ENCODE measurements around the gene HNF1A. TPM values are rescaled to one million over a fixed set of nuclear protein-coding genes. Genes with fewer than 3 reads are reported as not detected.
A peak's percentile ranks its signal among the peaks of the same experiment; 100 is the strongest.

HNF1A gene
- total RNA-seq, 1 donor, result not detected

DNA sequence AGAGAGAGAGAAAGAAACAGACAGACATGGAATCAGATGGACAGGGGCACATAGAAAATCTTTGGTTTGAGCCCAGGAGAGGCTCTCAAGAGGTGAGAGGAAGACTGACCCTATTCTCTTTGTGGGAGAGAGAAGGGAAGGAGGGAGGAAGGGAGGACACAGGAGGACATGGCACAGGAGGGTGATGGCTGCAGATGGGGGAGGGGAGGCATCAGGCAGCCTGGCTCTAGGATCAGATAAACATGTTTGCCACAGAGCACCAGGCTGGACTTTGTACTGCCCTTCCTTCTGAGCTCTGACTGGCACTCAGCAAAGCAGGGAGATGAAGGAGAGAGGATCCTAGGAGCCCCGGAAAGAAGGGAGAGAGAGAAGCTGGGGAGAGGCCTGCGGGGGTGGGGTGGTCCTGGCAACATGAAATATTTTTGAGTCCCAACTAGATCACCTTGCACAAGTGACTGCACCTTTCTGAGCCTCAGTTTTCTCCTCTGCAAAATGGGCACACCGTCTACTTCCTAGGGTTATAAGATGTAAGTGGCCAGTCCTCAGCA is 6.1 kb downstream of the HNF1A start:
- DNase-seq (ENCODE audit: low read depth in 2 of 3, low spot score in 2 of 3), result no peak

GRCh38 chr12:120988234-120988633 is 9.9 kb downstream of the HNF1A start:
- DNase-seq (ENCODE audit: low read depth in 2 of 3, low spot score in 2 of 3), result no peak

DNA sequence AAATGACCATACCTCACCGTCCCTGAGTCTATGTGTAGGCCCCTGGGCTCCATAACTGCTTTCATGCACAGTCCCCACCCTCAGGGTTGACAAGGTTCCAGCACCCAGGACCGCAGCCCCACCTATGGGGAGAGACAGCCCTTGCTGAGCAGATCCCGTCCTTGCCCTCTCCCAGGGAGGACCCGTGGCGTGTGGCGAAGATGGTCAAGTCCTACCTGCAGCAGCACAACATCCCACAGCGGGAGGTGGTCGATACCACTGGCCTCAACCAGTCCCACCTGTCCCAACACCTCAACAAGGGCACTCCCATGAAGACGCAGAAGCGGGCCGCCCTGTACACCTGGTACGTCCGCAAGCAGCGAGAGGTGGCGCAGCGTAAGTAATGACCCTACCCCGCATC is 10.3 kb downstream of the HNF1A start:
- no peak for DNase-seq (ENCODE audit: low read depth in 2 of 3, low spot score in 2 of 3)

- DNase-seq (ENCODE audit: low read depth in 2 of 3, low spot score in 2 of 3), result no peak
Measured at GRCh38 chr12:120989687-120990086, 11.3 kb downstream of the HNF1A start.

DNA sequence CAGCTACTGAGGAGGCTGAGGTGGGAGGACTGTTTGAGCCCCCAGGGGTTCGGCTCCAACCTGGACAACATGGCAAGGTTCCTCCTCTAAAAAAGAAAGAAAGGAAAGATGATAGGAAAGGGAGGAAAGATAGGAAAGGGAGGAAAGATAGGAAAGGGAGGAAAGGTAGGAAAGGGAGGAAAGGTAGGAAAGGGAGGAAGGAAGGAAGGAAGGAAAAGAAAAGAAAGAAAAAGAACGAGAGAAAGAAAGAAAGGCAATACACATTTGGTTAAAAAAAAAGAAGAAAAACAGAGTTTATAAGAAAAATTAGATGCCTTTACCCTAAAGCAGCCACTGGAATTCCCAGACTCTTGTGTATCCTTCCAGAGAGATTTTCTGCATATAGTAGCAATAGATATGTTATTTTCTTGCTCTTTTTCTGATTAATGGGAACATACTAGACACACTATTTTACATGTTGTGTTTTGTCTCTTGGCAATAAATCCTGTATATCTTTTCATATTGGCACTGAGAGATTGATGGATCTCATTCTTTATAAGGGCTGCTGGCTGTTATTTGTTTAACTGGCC is 12.2 kb downstream of the HNF1A start:
- DNase-seq (ENCODE audit: low read depth in 2 of 3, low spot score in 2 of 3), result no peak

GRCh38 chr12:120991965-120992364 is 13.6 kb downstream of the HNF1A start:
- no peak for DNase-seq (ENCODE audit: low read depth in 2 of 3, low spot score in 2 of 3)

- DNase-seq (ENCODE audit: low read depth in 2 of 3, low spot score in 2 of 3), result no peak
Measured at GRCh38 chr12:120992989-120993388, 14.6 kb downstream of the HNF1A start.

- no peak for DNase-seq (ENCODE audit: low read depth in 2 of 3, low spot score in 2 of 3)
Measured at GRCh38 chr12:120993496-120993895, 15.2 kb downstream of the HNF1A start.

GRCh38 chr12:120994059-120994458 is 15.7 kb downstream of the HNF1A start:
- DNase-seq (ENCODE audit: low read depth in 2 of 3, low spot score in 2 of 3), result no peak

GRCh38 chr12:120994589-120995337 is 16.4 kb downstream of the HNF1A start:
- no peak for DNase-seq (ENCODE audit: low read depth in 2 of 3, low spot score in 2 of 3)

- no peak for DNase-seq (ENCODE audit: low read depth in 2 of 3, low spot score in 2 of 3)
Measured at GRCh38 chr12:120996133-120996746, 17.9 kb downstream of the HNF1A start.

DNA sequence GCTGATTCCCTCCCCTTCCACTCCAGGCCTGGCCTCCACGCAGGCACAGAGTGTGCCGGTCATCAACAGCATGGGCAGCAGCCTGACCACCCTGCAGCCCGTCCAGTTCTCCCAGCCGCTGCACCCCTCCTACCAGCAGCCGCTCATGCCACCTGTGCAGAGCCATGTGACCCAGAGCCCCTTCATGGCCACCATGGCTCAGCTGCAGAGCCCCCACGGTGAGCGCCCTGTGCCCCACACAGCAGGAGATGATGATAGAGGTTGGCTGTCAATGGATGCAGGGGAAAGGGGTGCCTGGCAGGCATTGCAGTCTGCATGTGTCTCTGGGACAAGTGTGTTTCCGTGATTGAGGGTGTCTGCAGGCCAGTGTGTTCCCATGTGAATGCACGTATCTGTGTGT is 19.1 kb downstream of the HNF1A start:
- no peak for DNase-seq (ENCODE audit: low read depth in 2 of 3, low spot score in 2 of 3)

GRCh38 chr12:120998435-120998834 is 20.1 kb downstream of the HNF1A start:
- no peak for DNase-seq (ENCODE audit: low read depth in 2 of 3, low spot score in 2 of 3)

DNA sequence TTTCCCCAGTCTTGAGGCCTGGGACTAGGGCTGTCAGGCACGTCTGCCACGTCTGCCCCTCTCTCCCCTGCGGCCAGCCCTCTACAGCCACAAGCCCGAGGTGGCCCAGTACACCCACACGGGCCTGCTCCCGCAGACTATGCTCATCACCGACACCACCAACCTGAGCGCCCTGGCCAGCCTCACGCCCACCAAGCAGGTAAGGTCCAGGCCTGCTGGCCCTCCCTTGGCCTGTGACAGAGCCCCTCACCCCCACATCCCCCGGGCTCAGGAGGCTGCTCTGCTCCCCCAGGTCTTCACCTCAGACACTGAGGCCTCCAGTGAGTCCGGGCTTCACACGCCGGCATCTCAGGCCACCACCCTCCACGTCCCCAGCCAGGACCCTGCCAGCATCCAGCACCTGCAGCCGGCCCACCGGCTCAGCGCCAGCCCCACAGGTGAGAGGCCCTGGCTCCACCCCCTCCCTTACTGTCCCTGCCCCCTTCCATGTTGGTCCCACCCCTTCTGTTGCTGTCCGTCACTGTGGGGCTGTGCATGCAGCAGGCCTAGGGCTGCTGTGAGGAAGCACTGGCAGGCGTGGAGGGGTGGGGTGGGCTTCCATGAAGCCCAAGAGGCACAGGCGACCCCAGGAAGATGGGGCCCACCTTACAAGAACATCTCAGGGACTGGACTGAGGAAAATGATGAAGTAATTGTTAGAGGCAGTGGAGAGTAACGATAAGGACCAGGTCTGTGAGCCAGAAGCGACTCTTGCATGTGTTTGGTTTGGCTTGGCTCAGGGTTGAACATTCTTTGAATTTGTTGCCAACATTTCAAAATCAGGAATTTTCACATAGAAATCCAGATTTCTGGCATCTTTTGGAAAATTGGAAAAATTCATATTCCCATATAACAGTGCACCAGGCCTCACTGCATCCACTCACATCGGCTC is 21.1 kb downstream of the HNF1A start:
- DNase-seq (ENCODE audit: low read depth in 2 of 3, low spot score in 2 of 3), result no peak

GRCh38 chr12:121000530-121000929 is 22.2 kb downstream of the HNF1A start:
- DNase-seq (ENCODE audit: low read depth in 2 of 3, low spot score in 2 of 3), result no peak

DNA sequence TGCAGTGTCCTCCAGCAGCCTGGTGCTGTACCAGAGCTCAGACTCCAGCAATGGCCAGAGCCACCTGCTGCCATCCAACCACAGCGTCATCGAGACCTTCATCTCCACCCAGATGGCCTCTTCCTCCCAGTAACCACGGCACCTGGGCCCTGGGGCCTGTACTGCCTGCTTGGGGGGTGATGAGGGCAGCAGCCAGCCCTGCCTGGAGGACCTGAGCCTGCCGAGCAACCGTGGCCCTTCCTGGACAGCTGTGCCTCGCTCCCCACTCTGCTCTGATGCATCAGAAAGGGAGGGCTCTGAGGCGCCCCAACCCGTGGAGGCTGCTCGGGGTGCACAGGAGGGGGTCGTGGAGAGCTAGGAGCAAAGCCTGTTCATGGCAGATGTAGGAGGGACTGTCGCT is 22.7 kb downstream of the HNF1A start:
- DNase-seq (ENCODE audit: low read depth in 2 of 3, low spot score in 2 of 3), result no peak

DNA sequence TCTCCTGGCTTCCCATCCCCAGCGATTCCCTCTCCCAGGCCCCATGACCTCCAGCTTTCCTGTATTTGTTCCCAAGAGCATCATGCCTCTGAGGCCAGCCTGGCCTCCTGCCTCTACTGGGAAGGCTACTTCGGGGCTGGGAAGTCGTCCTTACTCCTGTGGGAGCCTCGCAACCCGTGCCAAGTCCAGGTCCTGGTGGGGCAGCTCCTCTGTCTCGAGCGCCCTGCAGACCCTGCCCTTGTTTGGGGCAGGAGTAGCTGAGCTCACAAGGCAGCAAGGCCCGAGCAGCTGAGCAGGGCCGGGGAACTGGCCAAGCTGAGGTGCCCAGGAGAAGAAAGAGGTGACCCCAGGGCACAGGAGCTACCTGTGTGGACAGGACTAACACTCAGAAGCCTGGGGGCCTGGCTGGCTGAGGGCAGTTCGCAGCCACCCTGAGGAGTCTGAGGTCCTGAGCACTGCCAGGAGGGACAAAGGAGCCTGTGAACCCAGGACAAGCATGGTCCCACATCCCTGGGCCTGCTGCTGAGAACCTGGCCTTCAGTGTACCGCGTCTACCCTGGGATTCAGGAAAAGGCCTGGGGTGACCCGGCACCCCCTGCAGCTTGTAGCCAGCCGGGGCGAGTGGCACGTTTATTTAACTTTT is 23.6 kb downstream of the HNF1A start:
- no peak for DNase-seq (ENCODE audit: low read depth in 2 of 3, low spot score in 2 of 3)

DNA sequence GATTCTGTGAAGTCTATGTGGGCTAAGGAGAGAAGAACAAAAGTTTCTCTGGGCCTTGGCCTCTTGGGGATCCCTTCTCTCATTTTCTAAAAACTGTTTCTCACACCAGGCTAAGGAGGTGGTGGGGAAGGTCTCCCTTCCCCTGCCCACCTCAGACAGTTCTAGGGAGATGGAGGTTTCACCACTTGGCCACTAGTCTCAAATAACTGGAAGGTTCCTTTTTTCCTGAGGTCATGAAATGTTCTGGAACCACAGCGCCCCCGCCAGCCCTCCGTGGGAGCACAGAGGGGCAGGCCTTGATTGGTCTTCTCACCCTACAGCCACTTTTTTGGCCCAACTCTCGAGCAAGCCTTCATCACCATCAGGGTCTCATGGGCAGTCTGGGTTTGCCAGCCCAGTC is 25.3 kb downstream of the HNF1A start:
- peak in 2 of 3 donors; percentile 13 to 38 for DNase-seq (ENCODE audit: low read depth in 2 of 3, low spot score in 2 of 3)

- DNase-seq (ENCODE audit: low read depth in 2 of 3, low spot score in 2 of 3), result no peak
Measured at GRCh38 chr12:121004253-121004815, 26.0 kb downstream of the HNF1A start.

DNA sequence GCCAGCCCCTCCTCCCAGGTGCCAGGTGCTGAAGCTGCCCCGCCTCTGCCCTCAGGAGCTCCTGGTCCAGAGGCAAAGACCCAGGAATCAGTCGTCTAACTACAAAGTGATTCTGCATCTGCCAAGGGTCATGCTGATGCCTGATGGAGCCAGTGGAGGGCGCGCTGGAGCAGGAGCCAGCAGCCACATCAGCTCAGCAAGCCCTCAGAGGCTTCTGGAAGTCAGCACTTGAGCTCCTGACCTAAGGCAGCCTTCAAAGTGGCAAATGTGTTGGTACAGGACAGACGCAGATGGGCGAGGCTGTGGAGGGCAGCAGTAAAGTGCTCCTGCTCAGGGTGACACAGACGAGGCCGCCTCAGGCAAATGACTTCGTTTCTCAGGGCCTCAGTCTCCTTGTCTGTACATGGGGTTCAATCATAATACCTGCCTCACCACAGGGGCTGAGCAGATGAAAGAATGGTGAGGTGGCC is 27.0 kb downstream of the HNF1A start:
- DNase-seq (ENCODE audit: low read depth in 2 of 3, low spot score in 2 of 3), result peak in 2 of 3 donors; percentile 21 to 55

Measured in hematopoietic multipotent progenitor cell (in vitro differentiated cells).